ENCODE data around the gene TRA2B.

The TRA2B gene

DNA sequence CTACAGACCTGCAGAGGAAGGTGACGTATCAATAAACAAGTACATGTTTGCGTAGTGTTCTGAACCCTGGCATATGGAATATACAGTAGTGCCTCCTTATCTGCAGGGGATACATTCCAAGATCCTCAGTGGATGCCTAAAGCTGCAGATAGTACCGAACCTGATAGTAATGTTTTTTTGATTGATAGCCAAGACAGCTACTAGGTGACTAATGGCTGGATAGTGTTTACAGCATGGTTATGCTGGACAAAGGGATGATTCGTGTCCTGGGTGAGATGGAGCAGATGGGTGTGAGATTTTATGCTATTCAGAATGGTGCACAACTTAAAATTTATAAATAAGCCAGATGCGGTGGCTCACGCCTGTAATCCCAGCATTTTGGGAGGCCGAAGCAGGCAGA lies 57.2 kb downstream of the TRA2B start:
- DNase-seq: no peak

- no peak for DNase-seq
Measured at GRCh38 chr3:185878920-185879319, 58.9 kb downstream of the TRA2B start.

GRCh38 chr3:185874119-185874518 lies 63.7 kb downstream of the TRA2B start:
- no peak for DNase-seq

DNA sequence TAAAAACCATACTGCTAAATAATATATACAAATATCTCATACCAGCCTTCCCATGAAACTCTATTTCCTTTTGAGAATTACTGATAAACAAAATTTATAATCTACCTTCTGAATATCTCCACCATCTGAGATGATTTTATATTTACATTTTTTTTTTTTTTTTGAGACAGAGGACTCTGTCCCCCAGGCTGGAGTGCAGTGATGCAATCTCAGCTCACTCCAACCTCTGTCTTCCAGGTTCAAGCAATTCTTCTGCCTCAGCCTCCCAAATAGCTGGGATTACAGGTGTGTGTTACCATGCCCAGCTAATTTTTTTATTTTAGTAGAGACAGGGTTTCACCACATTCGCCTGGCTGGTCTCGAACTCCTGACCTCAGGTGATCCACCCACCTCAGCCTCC lies 70.2 kb downstream of the TRA2B start:
- no peak for DNase-seq

DNA sequence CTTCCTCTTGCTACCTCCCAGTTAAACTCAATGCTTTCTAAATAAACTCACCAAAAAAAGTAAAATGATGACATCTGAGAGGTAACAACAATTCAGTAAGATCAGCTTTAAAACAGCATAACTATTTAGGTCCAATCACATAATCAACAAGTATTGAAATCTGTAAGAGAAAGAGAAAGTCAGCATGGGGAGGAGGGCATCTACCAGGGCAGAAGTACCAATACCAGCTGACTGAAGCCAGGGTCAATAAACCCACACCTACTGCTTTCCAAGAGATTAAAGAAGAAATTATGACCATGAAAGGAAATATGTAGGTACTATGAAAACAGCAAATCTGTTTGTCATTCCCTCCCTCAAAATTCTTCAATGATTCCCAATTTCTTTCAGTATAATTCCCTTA lies 70.8 kb downstream of the TRA2B start:
- DNase-seq: no peak

DNA sequence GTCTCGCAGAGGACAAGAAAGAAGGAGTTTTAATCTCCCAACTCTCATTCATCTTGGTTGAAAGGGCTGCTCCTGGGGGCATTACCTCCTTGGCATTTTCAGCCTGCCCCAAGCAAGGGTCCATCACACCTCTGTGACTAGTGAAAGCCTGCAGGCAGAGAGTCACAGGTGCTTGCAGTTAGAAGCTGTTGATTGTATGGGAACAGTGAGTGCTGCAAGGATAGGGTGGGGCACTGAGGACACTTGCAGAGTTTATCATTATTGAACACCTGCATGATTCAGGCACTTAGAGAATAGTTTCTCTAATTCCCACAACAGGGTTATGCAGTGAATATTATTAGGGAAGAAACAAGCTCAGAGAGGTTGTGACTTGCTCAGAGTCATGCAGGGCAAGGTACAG lies 71.3 kb downstream of the TRA2B start:
- DNase-seq: no peak

All from right kidney (tissue), 1 donor.